Esophagus muscularis mucosa (tissue), 3 donors: ENCODE results near the gene CPEB3.

Experiments
- CTCF ChIP-seq, 3 experiments: fragments of 200-600 bp in 2 of 3; fragments of 450-650 bp in 1 of 3; sonication (generic) in 2 of 3; IDR thresholded peaks; one replicate each; pipeline ENCODE4 v1.5.1; 2017 to 2019; ENCODE audit warnings: antibody characterized with exemption in 3 of 3, mild to moderate bottlenecking in 2 of 3, moderate library complexity in 1 of 3
- POLR2A ChIP-seq: fragments of 450-650 bp; IDR thresholded peaks from one replicate; pipeline ENCODE4 v1.6.1; 2017; ENCODE audit warnings: antibody characterized with exemption, moderate library complexity, mild to moderate bottlenecking, low read depth
- POLR2AphosphoS5 ChIP-seq, 2 donors: sonication (generic); formaldehyde crosslinking; IDR thresholded peaks; one replicate each; pipeline ENCODE4 v1.6.1; 2017; ENCODE audit warnings: antibody characterized with exemption in 2 of 2

GRCh38 chr10:92265687-92266258 lies 25.1 kb downstream of the CPEB3 start:
- TF ChIP-seq CTCF (IDR thresholded peaks at IDR 0.05) (no peak), POLR2AphosphoS5 (IDR thresholded peaks at IDR 0.05) (no peak), POLR2A (no peak)
